OCI-LY1 (cell line): ENCODE results near the gene CFAP77.

Experiments
- CTCF ChIP-seq: fragments of 200-600 bp; sonication (generic), shearing (Covaris generic); IDR thresholded peaks from 2 replicates; pipeline ENCODE4 v1.5.1; 2017; ENCODE audit warnings: mild to moderate bottlenecking, antibody characterized with exemption, low read length, moderate library complexity, mixed read lengths
- EZH2 ChIP-seq: fragments of 200-600 bp; sonication (generic), shearing (Covaris generic); IDR thresholded peaks from 2 replicates; pipeline ENCODE4 v1.8.0; 2017; ENCODE audit warnings: borderline replicate concordance, mixed run types, mild to moderate bottlenecking, antibody characterized with exemption, low read length, moderate library complexity, mixed read lengths

- TF ChIP-seq CTCF (no peak), EZH2 (no peak)
Observed at GRCh38 chr9:132564526-132564925, 154.5 kb downstream of the CFAP77 start.
